A549 (cell line): ENCODE results near the gene MRPL9. TPM values are rescaled to one million over a fixed set of nuclear protein-coding genes. Genes with fewer than 3 reads are reported as not detected.

Experiments
- ATAC-seq, 2 experiments: fragments of 200-7000 bp in 1 of 2; fragments of >200 bp in 1 of 2; cut with Nextera tagmentation in 1 of 2; cut with Tn5 transposase in 1 of 2; 3 replicates each; pipeline versions ENCODE4 v1.8.0 to v1.9.1; 2018 to 2020; ENCODE audit warnings: mild to moderate bottlenecking in 1 of 2, moderate library complexity in 1 of 2
- CTCF ChIA-PET: fragments of 300-600 bp; sonication (Branson Sonifier 250); formaldehyde crosslinking; extraction: SDS; loops from one replicate; lab custom pipeline; 2021; ENCODE audit warnings: antibody characterized with exemption, inconsistent platforms; lab: Yijun Ruan, JAX
- POLR2A ChIA-PET: fragments of 350-600 bp; formaldehyde crosslinking; extraction: SDS; loops from one replicate; lab custom pipeline; 2021; ENCODE audit warnings: antibody characterized with exemption, inconsistent platforms; lab: Yijun Ruan, JAX
- DNase-seq, 2 experiments: peaks; one replicate each; pipeline versions ENCODE4 v3.0.0 to v3.0.0-alpha.2; 2011 to 2016; ENCODE audit warnings: low read depth in 1 of 2, low spot score in 1 of 2
- FAIRE-seq: peaks from 2 replicates; lab custom pipeline; 2011; peaks lifted over from hg19 to GRCh38; lab: Jason Lieb, UNC
- H3K27ac ChIP-seq, 2 experiments: fragments of >200 bp; sonication (Bioruptor Twin); formaldehyde crosslinking; 3 replicates each; pipeline ENCODE4 v1.5.1; 2016 to 2017
- H3K4me1 ChIP-seq: fragments of >200 bp; sonication (Bioruptor Twin); formaldehyde crosslinking; 3 replicates; pipeline ENCODE4 v1.6.1; 2016
- H3K4me2 ChIP-seq: fragments of >200 bp; sonication (Bioruptor Twin); formaldehyde crosslinking; 3 replicates; pipeline ENCODE4 v1.6.1; 2016
- H3K4me3 ChIP-seq: fragments of >200 bp; sonication (Bioruptor Twin); formaldehyde crosslinking; 3 replicates; pipeline ENCODE4 v1.5.1; 2016
- H3K9me3 ChIP-seq: fragments of >200 bp; sonication (Bioruptor Twin); formaldehyde crosslinking; 3 replicates; pipeline ENCODE4 v1.6.1; 2016
- ATOH8 ChIP-seq: fragments of 250-450 bp; sonication (Bioruptor Pico); IDR thresholded peaks from 2 replicates; pipeline ENCODE4 v1.5.0; 2020; ENCODE audit warnings: low read depth, mild to moderate bottlenecking, moderate library complexity
- CBX2 ChIP-seq: fragments of 200-600 bp; sonication (generic); IDR thresholded peaks from 2 replicates; pipeline ENCODE4 v1.6.1; 2016; ENCODE audit warnings: low read depth, mild to moderate bottlenecking, borderline replicate concordance
- CBX8 ChIP-seq: fragments of 200-600 bp; sonication (generic); IDR thresholded peaks from 2 replicates; pipeline ENCODE4 v1.6.1; 2016
- CHD2 ChIP-seq: fragments of 150-350 bp; IDR thresholded peaks from 2 replicates; pipeline ENCODE4 v1.6.1; 2014; ENCODE audit warnings: low read length; ENCODE audit not compliant: partially characterized antibody
- CHD4 ChIP-seq: fragments of 200-600 bp; sonication (generic); IDR thresholded peaks from 2 replicates; pipeline ENCODE4 v1.6.1; 2016; ENCODE audit warnings: antibody characterized with exemption, mild to moderate bottlenecking, borderline replicate concordance
- E2F6 ChIP-seq: IDR thresholded peaks from 2 replicates; pipeline ENCODE4 v1.6.1; 2012; ENCODE audit warnings: low read depth, borderline replicate concordance
- EHMT2 ChIP-seq: fragments of 200-600 bp; sonication (generic); IDR thresholded peaks from 2 replicates; pipeline ENCODE4 v1.6.1; 2016; ENCODE audit warnings: antibody characterized with exemption, low read depth, mild to moderate bottlenecking, moderate library complexity
- EP300 ChIP-seq, 2 experiments: fragments of >200 bp; sonication (Bioruptor Twin); formaldehyde crosslinking; IDR thresholded peaks; 2 replicates in 1 of 2; 3 replicates in 1 of 2; pipeline ENCODE4 v1.6.1; 2016 to 2017
- HES2 ChIP-seq: fragments of >200 bp; sonication (Bioruptor Twin); formaldehyde crosslinking; IDR thresholded peaks from 2 replicates; pipeline ENCODE4 v1.6.1; 2016
- KDM5A ChIP-seq: fragments of 200-600 bp; sonication (generic); IDR thresholded peaks from 2 replicates; pipeline ENCODE4 v1.6.1; 2016; ENCODE audit warnings: antibody characterized with exemption, mild to moderate bottlenecking
- MAFK ChIP-seq: fragments of 450-650 bp; IDR thresholded peaks from 2 replicates; pipeline ENCODE4 v1.6.1; 2014; ENCODE audit not compliant: partially characterized antibody
- MYC ChIP-seq: IDR thresholded peaks from 2 replicates; pipeline ENCODE4 v1.6.1; 2012; ENCODE audit warnings: mild to moderate bottlenecking, inconsistent platforms, low read length, improper control_type of control experiment, borderline replicate concordance
- PHF8 ChIP-seq: fragments of 200-600 bp; sonication (generic); IDR thresholded peaks from 2 replicates; pipeline ENCODE4 v1.6.1; 2016; ENCODE audit warnings: low read depth, mild to moderate bottlenecking, antibody characterized with exemption, moderate library complexity, borderline replicate concordance
- RAD21 ChIP-seq, 2 experiments: fragments of >200 bp in 1 of 2; sonication (Bioruptor Twin) in 1 of 2; formaldehyde crosslinking in 1 of 2; IDR thresholded peaks in 1 of 2; conservative IDR thresholded peaks in 1 of 2; 2 replicates in 1 of 2; 3 replicates in 1 of 2; pipeline ENCODE4 v1.6.1; 2012 to 2018; ENCODE audit warnings: inconsistent platforms in 1 of 2
- REST ChIP-seq: fragments of 200-600 bp; sonication (generic); IDR thresholded peaks from 2 replicates; pipeline ENCODE4 v1.6.1; 2016; ENCODE audit warnings: antibody characterized with exemption, mild to moderate bottlenecking, moderate library complexity
- RNF2 ChIP-seq: fragments of 200-600 bp; sonication (generic); IDR thresholded peaks from 2 replicates; pipeline ENCODE4 v1.6.1; 2016; ENCODE audit warnings: low read depth, mild to moderate bottlenecking, antibody characterized with exemption, moderate library complexity, borderline replicate concordance
- TP53 ChIP-seq: fragments of 250-450 bp; sonication (Bioruptor Pico); IDR thresholded peaks from 2 replicates; pipeline ENCODE4 v1.5.0; 2021; ENCODE audit warnings: mild to moderate bottlenecking, moderate library complexity
- ZC3H11A ChIP-seq: fragments of 450-650 bp; IDR thresholded peaks from 2 replicates; pipeline ENCODE4 v1.6.1; 2014; ENCODE audit warnings: antibody characterized with exemption, mild to moderate bottlenecking
- WGBS: methylation state at CpG from one replicate; pipeline ENCODE4 v1.1.6; 2017; ENCODE audit errors: missing lambda C conversion rate; 5-methylcytosine and 5-hydroxymethylcytosine counted together
- polyA plus RNA-seq, 4 experiments: library from polyadenylated mRNA; depleted of rRNA in 3 of 4; stranded (reverse); fragments of >200 nt; fragmentation: RNase III in 1 of 4; extraction: RNeasy Plus Mini Kit Qiagen cat#74134 plus additional on column Dnase treatment in 1 of 4; gene quantifications; 2 replicates in 3 of 4; 3 replicates in 1 of 4; pipeline ENCODE4 v1.2.3, GENCODE V29; 2011 to 2017

Gene MRPL9
- polyA plus RNA-seq, 2 of the 4 experiments (the other 2 are of a cell fraction) = 88.6 to 120 TPM

GRCh38 chr1:151790940-151791651 lies 27.8 kb upstream of the MRPL9 start:
- Histone ChIP-seq H3K4me2 (peak overlapping the region; percentile 95), H3K4me3 (peak overlapping the region; percentile 90), H3K27ac (peak overlapping the region; percentile 65 to 82), H3K4me1 (0 out of 3 replicates have a peak, but pooled peaks cover 4% of the 10 kb centered on the region), H3K9me3 (no peaks in the 10 kb centered on the region)
- POLR2A ChIA-PET = interaction anchor here (1.0 kb wide), 1 partner anchor 11 kb away, joined by 3 read pairs; no protein-coding TSS in a partner anchor
- DNase-seq (peak; percentile 22 to 74), ATAC-seq (peak; percentile 60 to 63), FAIRE-seq (no peak)
- TF ChIP-seq MYC (no peak), CBX8 (no peak), HES2 (no peak), CHD2 (peak; percentile 84), RNF2 (peak; percentile 55; the same call in 1 of the 2 replicates), TP53 (CRISPR knock-in tag) (0 out of 2 replicates have a peak, but pooled peaks have one; percentile 3), EP300 (IDR thresholded peaks at IDR 0.05) (no peak), RAD21 (conservative IDR thresholded peaks at IDR 0.05 in 1 of 2, IDR thresholded peaks at IDR 0.05 in 1 of 2) (no peak), EHMT2 (no peak), PHF8 (peak; percentile 67; the same call in 1 of the 2 replicates), ZC3H11A (no peak), CBX2 (no peak), REST (peak; percentile 75), CHD4 (no peak), ATOH8 (CRISPR knock-in tag) (no peak), E2F6 (no peak), KDM5A (no peak; the same call in 1 of the 2 replicates), MAFK (no peak)
- WGBS = 1% methylated on average over 27 of the region's 52 CpGs
- CTCF ChIA-PET = interaction anchor here (0.6 to 2.1 kb wide), 4 partner anchors 11 to 363 kb away, joined by 3 to 6 read pairs (median 4); partner anchors contain the start of gene MRPL9
